Cardiac fibroblast (primary cell): ENCODE results near the gene FBXW8.
A peak's percentile ranks its signal among the peaks of the same experiment; 100 is the strongest.

Experiments
- DNase-seq, 2 donors: peaks; one replicate each; pipeline versions ENCODE4 v3.0.0 to v3.0.0-alpha.2; 2010; ENCODE audit warnings: low read depth in 2 of 2
- H3K4me3 ChIP-seq, 2 donors: replicated peaks in 1 of 2; 1 replicate in 1 of 2; 2 replicates in 1 of 2; pipeline ENCODE4 v1.5.1; 2011; ENCODE audit warnings: low read depth in 2 of 2, low read length in 2 of 2, mild to moderate bottlenecking in 2 of 2, moderate library complexity in 1 of 2
- TF ChIP-seq, protein P1 (sequence below): IDR thresholded peaks from one replicate; pipeline ENCODE4 v1.5.1; 2011; ENCODE audit warnings: low read depth, mild to moderate bottlenecking, low read length, inconsistent platforms

The FBXW8 gene

DNA sequence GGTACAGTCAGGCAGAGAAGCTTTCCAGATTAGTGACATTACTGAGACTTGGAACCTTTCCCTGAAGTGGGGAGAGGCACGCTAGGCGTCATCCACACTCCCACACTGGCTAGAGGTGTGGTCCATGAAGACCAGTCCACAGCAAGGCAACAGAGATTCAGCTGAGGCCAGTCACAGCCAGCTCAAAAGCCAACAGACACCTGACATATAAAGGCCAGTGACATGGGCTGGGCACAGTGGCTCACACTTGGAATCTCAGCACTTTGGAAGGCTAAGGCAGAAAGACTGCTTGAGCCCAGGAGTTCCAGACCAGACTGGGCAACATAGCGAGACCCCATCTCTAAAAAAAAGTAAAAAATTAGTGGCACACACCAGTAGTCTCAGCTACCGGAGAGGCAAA, 40.4 kb upstream of the FBXW8 start:
- DNase-seq: no peak
- TF ChIP-seq, protein P1, sequence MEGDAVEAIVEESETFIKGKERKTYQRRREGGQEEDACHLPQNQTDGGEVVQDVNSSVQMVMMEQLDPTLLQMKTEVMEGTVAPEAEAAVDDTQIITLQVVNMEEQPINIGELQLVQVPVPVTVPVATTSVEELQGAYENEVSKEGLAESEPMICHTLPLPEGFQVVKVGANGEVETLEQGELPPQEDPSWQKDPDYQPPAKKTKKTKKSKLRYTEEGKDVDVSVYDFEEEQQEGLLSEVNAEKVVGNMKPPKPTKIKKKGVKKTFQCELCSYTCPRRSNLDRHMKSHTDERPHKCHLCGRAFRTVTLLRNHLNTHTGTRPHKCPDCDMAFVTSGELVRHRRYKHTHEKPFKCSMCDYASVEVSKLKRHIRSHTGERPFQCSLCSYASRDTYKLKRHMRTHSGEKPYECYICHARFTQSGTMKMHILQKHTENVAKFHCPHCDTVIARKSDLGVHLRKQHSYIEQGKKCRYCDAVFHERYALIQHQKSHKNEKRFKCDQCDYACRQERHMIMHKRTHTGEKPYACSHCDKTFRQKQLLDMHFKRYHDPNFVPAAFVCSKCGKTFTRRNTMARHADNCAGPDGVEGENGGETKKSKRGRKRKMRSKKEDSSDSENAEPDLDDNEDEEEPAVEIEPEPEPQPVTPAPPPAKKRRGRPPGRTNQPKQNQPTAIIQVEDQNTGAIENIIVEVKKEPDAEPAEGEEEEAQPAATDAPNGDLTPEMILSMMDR: no peak
- no peak overlapping the region for H3K4me3 ChIP-seq

DNA sequence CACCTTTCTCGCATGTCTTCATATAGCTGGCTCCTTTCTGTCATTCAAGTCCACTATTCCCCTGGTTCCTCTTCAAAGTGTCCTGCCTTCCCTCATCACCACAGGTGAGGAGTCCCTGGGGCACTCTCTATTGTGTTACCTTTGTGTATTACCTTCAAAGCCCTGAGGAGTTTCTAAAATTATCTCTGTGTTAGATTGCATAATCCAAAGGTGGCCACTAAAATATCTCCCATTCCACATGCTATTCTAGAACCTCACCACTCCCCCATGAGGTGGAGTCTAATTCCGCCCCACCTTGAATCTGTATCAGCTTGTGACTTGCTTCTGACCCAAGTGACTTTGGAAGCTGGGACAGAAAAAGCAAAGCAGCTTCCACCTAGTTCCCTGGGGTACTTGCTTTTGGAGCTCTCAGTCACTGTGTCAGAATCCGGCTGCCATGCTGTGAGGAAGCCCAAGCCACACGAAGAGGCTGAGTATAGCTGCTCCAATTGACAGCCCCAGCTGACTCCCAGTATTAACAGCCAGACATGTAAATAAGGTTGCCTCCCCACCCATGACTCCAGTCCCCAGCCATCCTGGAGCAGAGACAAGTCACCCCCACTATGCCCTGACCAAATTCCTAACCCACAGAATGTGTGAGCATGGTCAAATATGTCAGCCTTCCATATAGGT, 36.3 kb upstream of the FBXW8 start:
- TF ChIP-seq, protein P1: no peak
- DNase-seq: no peak
- no peak overlapping the region for H3K4me3 ChIP-seq

DNA sequence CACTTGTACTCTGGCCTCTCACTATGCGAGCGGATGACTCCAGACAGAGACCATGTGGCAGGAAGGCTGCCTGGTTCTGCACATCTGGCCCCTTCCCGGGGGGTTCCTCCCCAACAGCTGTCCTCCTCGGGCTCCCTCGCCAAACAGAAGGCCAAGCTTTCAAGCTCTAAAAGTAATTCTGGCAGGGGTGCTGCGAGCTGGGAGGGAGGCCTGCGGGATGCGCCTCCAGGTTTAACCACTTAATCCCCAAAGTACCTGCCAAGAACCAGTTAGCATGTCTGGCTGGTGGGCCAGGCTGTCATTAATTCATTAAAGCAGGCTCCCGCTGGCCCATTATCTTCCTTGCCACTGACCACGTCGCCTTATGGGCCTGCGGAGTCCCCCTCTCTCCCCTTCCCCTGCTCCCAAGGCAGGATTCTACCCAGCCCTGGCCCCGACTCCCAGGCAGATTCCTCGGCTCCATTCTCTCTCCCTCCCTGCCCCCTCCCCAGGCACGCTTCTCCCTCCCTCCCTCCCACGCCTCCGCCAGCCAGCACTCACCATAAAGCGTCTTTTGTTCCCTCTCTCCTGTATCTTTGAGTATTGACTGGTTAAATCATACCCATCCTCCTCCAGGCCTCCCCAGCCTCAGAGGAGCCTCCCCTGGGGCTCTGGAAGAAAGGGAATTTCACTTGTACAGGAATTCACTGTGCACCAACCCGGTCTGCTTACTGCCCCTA, 34.4 kb upstream of the FBXW8 start:
- H3K4me3 ChIP-seq: no peak overlapping the region
- no peak for DNase-seq
- TF ChIP-seq, protein P1: no peak

DNA sequence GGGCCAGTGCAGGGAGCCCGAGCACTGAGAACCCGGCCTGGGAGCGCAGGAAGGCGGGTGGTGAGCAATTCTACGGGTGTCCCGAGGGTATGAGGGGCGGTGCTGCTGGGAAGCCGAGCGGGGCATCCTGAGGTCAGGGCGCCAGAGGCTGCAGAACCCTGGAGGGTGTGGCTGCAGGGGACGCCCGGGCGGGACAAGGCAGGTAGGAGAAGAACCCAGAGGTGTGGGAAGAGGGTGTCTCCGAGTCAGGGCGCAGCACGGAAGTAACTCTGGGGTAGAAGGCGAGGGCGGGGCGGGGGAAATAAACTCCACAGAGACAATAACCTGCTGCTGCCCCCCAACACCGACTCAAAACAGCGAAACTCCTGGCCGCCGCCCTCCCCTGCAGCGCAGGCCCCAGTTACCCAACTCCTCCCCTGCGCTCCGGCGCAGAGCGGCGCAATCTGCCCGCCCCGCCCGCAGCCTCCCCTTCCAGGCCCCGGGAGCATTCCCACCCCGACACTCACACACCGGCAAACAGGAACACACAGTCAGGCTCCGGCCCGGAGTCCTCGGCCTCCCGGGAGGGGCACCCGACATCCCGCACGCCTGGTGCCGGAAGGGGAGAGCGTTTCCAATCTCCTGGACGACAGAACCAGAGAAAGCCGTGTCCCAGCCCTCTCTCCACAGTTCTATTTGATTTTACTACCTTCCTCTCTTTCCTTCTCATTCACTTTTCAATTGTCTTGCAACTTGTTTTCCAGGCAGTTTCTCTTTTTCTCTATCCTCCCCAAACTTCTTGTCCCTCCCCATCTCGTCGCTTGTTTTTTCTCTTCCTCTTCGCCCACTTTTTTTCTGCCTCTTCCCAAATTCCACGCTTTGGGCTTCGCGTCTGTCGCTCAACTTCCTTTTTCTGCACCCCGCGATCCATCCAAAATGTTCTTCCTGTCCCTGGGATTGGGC, 31.9 kb upstream of the FBXW8 start:
- TF ChIP-seq, protein P1: no peak
- peak in 1 of 2 donors; percentile 44 for DNase-seq
- peak overlapping the region in 1 of 2 donors; percentile 32 for H3K4me3 ChIP-seq

DNA sequence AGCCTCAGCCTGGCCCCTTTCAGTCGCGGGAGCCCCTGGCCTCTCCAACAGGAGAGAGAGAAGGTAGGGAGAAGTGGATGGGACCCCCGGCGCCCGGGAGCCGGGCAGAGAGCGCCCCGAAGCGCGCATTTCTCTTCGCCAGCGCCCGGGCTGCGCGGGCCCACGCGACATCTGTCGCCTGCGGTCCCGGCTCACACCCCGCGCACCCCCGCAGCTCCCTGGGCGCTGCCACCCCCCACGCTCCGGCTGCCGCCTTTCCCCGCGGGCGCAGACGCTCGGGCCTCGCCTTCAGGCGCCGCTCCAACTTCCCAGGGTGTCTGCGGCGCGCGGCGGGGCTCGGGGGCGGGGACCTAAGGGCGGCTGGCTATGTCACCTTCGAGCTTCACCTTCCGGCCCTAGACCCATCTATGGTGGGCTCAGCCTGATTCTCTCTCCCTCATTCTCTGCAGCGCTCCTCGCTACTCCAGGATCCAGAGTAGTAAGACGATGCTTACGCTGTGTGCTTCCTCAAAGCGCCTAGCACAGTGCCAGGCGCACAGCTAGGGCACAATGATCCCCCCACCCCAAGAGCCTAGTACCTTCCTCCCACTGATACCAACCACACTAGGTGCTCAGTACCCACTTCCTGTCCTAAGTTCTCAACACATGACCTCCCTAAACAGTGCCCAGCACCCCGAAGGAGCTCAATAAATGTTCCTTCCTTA, 31.1 kb upstream of the FBXW8 start:
- H3K4me3 ChIP-seq: peak overlapping the region in 1 of 2 donors; percentile 32
- peak in 1 of 2 donors; percentile 33 for DNase-seq
- TF ChIP-seq, protein P1: no peak

DNA sequence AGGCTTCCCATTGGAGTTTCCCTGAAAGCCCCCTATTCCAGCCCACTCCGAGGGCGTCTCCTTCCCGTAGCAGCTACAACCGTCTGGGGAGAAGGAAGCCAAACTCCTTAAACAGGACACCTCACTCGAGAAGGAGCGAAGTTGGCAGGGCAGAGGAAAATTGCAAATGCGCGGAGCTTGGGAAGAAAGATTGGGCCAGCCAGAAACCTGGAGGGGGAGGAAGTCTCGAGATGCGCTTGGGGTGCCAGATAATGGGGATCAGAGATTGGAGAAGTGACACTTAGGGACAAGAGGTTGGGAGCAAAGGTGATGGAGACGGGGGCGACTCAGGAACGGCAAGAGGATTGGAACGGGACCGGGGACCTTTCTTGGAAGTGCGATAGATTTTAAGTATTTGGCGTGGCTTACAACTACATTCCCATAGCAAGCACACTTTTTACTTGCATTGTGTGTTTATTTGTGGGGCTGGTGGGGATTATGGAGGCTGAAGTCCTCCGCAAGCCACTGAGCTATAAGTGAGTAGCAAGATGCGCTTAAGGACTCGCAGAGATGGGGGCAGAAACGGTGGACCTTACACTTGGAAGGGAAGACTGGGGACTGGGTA, 30.4 kb upstream of the FBXW8 start:
- TF ChIP-seq, protein P1: no peak
- peak in 1 of 2 donors; percentile 58 for DNase-seq
- H3K4me3 ChIP-seq: no peak overlapping the region
